ENCODE measurements around the gene MRPS18B. TPM values are rescaled to one million over a fixed set of nuclear protein-coding genes. Genes with fewer than 3 reads are reported as not detected.

MRPS18B gene
- total RNA-seq, 1 experiment from 2014 or later = 70.4 TPM

DNA sequence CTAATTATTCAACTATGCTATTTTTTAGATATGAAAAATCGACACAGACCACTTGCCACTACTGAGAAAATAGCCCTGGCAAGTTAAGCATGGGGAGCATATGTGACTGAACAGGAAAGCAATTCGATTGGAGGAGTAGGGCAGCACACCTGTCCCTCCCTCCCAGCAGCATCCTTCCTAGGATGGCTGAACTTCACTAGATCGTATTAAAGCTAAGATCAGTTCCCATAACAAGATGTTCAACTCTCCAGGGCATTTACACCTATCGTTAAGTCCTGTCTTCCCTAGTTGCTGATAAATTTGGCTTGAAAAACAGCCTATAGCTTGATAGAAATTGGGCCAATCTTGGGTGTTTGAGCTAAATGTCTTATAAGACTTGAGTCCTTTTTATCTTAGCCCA, 7.6 kb upstream of the MRPS18B start:
- H3K27ac ChIP-seq (ENCODE audit: low read depth, low read length, poor library complexity, severe bottlenecking) = no peak overlapping the region
- DNase-seq (ENCODE audit: low spot score) = no peak
- intact Hi-C loops (cut with micrococcal nuclease; ENCODE audit: unreplicated experiment) = no loop called here
- TF ChIP-seq EZH2 (IDR thresholded peaks at IDR 0.05; ENCODE audit: borderline replicate concordance, low read depth, low read length, poor library complexity, severe bottlenecking) = no peak
- no peak for TF ChIP-seq CTCF (conservative IDR thresholded peaks at IDR 0.05; ENCODE audit: low read depth, low read length)
- H3K4me1 ChIP-seq (ENCODE audit: insufficient read depth, low read length, poor library complexity, severe bottlenecking) = peaks cover 27% of the 10 kb centered on the region
- H3K27me3 ChIP-seq (replicated peaks; ENCODE audit: insufficient read depth, low read depth, low read length, poor library complexity) = no peaks in the 10 kb centered on the region
- ChIA-PET POLR2A (ENCODE audit: low non-redundant PET) (interaction anchor here (0.7 kb wide), 1 partner anchor 134 kb away, joined by 3 read pairs; the partner anchor contains the start of gene IER3), CTCF (interaction anchor here (0.6 kb wide), 1 partner anchor 98 kb away, joined by 7 read pairs; no protein-coding TSS in a partner anchor)
- H3K36me3 ChIP-seq (ENCODE audit: insufficient read depth, low read length, poor library complexity, severe bottlenecking) = peaks cover 64% of the 10 kb centered on the region
- no peaks in the 10 kb centered on the region for H3K9me3 ChIP-seq (ENCODE audit: low read depth, low read length, poor library complexity, severe bottlenecking)
- no TSS peak for BruUV-seq (replicated peaks)
- H3K4me3 ChIP-seq (ENCODE audit: low read depth, low read length, poor library complexity, severe bottlenecking) = no peak overlapping the region

- peaks cover 60% of the 10 kb centered on the region for H3K36me3 ChIP-seq (ENCODE audit: insufficient read depth, low read length, poor library complexity, severe bottlenecking)
- POLR2A ChIA-PET (ENCODE audit: low non-redundant PET) = no interaction called here
- intact Hi-C loops (cut with micrococcal nuclease; ENCODE audit: unreplicated experiment) = no loop called here
These were observed 6.3 kb upstream of the MRPS18B start for GRCh38 chr6:30611150-30611855.

DNA sequence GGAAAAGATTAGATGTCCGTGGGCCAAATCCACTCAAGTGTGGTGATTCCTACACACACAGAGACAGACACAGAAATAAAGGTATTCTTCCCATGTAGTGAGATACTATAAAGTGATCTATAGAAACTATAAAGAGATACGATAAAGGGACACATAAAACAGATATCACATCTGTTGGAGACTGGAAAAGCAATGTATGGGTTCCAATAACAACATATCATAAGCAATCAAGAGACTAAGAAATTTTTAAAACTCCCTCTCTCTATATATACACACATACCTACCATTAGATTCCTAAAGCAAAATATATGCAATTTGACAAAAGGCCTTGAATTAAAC, 5.8 kb upstream of the MRPS18B start:
- no peak overlapping the region for H3K27ac ChIP-seq (ENCODE audit: low read depth, low read length, poor library complexity, severe bottlenecking)
- H3K4me3 ChIP-seq (ENCODE audit: low read depth, low read length, poor library complexity, severe bottlenecking) = no peak overlapping the region
- H3K36me3 ChIP-seq (ENCODE audit: insufficient read depth, low read length, poor library complexity, severe bottlenecking) = peaks cover 60% of the 10 kb centered on the region
- CTCF ChIA-PET = interaction anchor here (0.9 to 1.1 kb wide), 2 partner anchors 119 to 475 kb away, joined by 3 to 4 read pairs; no protein-coding TSS in a partner anchor
- BruUV-seq (replicated peaks) = no TSS peak
- TF ChIP-seq EZH2 (IDR thresholded peaks at IDR 0.05; ENCODE audit: borderline replicate concordance, low read depth, low read length, poor library complexity, severe bottlenecking) (no peak), CTCF (conservative IDR thresholded peaks at IDR 0.05; ENCODE audit: low read depth, low read length) (no peak)
- DNase-seq (ENCODE audit: low spot score) = no peak
- peaks cover 27% of the 10 kb centered on the region for H3K4me1 ChIP-seq (ENCODE audit: insufficient read depth, low read length, poor library complexity, severe bottlenecking)
- intact Hi-C loops (cut with micrococcal nuclease; ENCODE audit: unreplicated experiment) = no loop called here
- no peaks in the 10 kb centered on the region for H3K27me3 ChIP-seq (replicated peaks; ENCODE audit: insufficient read depth, low read depth, low read length, poor library complexity)
- POLR2A ChIA-PET (ENCODE audit: low non-redundant PET) = no interaction called here
- H3K9me3 ChIP-seq (ENCODE audit: low read depth, low read length, poor library complexity, severe bottlenecking) = no peaks in the 10 kb centered on the region

More at GRCh38 chr6:30611150-30611855, 6.3 kb upstream of the MRPS18B start:
- no peaks in the 10 kb centered on the region for H3K9me3 ChIP-seq (ENCODE audit: low read depth, low read length, poor library complexity, severe bottlenecking)
- CTCF ChIA-PET = interaction anchor here (0.9 kb wide), 1 partner anchor 119 kb away, joined by 3 read pairs; no protein-coding TSS in a partner anchor
- no peak overlapping the region for H3K27ac ChIP-seq (ENCODE audit: low read depth, low read length, poor library complexity, severe bottlenecking)
- no peak for TF ChIP-seq CTCF (conservative IDR thresholded peaks at IDR 0.05; ENCODE audit: low read depth, low read length)
- no peak for TF ChIP-seq EZH2 (IDR thresholded peaks at IDR 0.05; ENCODE audit: borderline replicate concordance, low read depth, low read length, poor library complexity, severe bottlenecking)
- BruUV-seq (replicated peaks) = no TSS peak
- no peaks in the 10 kb centered on the region for H3K27me3 ChIP-seq (replicated peaks; ENCODE audit: insufficient read depth, low read depth, low read length, poor library complexity)
- peaks cover 27% of the 10 kb centered on the region for H3K4me1 ChIP-seq (ENCODE audit: insufficient read depth, low read length, poor library complexity, severe bottlenecking)
- DNase-seq (ENCODE audit: low spot score) = no peak
- H3K4me3 ChIP-seq (ENCODE audit: low read depth, low read length, poor library complexity, severe bottlenecking) = no peak overlapping the region

Measured in A673 (cell line).